GM12875 (cell line): ENCODE data around the gene LPAR1.

Experiments used
- H3K4me3 ChIP-seq: one replicate; pipeline ENCODE4 v1.5.1; 2011; ENCODE audit warnings: low read depth, low read length, control low read depth
- TF ChIP-seq, protein P1 (sequence below): IDR thresholded peaks from 2 replicates; pipeline ENCODE4 v1.5.1; 2011; ENCODE audit warnings: low read depth, mild to moderate bottlenecking, control low read depth, inconsistent platforms, low read length, moderate library complexity, borderline replicate concordance; ENCODE audit not compliant: insufficient read depth

LPAR1 gene

DNA sequence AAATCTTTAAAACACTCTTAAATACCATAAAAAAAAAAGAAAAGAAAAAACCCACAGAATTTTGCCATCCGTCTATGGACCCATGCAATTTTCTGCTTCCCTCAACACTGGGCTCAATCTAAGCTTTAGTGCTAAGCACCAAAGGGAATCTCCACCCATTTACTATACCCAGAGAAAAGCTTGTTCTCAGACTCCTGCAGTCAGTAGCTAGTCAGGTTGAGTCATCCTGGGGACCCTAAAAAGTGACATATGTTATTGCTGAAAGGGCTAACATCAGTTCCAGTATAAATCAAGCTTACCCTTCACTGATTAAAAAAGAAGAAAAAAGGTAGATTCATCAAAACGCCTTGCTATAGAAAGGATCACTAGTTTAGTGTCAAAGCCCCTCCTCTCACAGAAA lies 192.1 kb downstream of the LPAR1 start:
- H3K4me3 ChIP-seq = no peak overlapping the region
- TF ChIP-seq, protein P1, sequence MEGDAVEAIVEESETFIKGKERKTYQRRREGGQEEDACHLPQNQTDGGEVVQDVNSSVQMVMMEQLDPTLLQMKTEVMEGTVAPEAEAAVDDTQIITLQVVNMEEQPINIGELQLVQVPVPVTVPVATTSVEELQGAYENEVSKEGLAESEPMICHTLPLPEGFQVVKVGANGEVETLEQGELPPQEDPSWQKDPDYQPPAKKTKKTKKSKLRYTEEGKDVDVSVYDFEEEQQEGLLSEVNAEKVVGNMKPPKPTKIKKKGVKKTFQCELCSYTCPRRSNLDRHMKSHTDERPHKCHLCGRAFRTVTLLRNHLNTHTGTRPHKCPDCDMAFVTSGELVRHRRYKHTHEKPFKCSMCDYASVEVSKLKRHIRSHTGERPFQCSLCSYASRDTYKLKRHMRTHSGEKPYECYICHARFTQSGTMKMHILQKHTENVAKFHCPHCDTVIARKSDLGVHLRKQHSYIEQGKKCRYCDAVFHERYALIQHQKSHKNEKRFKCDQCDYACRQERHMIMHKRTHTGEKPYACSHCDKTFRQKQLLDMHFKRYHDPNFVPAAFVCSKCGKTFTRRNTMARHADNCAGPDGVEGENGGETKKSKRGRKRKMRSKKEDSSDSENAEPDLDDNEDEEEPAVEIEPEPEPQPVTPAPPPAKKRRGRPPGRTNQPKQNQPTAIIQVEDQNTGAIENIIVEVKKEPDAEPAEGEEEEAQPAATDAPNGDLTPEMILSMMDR = no peak

DNA sequence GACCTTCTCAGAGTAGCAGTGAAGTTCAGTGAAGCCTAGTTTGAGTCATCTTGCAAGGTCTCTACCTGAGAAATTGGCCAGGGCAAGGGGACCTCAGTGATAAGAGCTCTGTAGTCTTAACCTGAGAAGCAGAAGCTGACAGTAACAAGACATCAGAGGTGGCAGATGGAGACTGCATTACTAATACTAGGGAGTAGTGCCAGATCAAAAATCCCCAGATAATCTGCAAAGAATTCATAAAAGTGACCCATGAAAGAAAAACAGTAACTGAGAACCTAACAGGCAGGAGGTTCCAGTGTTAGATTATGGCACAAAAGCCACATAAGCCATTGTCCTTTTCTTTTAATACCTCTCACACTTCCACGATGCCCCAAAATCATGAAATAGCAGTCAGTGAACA lies 194.1 kb downstream of the LPAR1 start:
- TF ChIP-seq, protein P1 = no peak
- no peak overlapping the region for H3K4me3 ChIP-seq

DNA sequence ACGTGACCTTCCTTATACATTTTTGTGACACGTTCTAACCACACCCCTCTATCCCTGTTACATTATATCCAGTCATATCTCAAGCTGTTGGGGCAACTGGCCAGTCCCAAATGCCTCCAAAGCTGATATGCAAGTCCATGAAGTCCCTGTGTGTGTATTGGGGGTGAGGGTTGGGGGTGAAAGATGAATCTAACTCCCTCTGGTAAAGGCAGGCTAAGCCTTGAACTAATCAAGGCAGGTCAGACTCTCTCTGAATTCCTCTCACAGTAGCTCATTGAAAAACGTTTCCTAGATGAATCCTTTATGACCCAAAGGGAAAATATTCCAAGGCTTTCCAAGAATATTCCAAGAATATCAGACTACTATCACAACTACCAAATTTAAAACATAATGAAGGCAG lies 195.3 kb downstream of the LPAR1 start:
- TF ChIP-seq, protein P1 = no peak
- H3K4me3 ChIP-seq = no peak overlapping the region

DNA sequence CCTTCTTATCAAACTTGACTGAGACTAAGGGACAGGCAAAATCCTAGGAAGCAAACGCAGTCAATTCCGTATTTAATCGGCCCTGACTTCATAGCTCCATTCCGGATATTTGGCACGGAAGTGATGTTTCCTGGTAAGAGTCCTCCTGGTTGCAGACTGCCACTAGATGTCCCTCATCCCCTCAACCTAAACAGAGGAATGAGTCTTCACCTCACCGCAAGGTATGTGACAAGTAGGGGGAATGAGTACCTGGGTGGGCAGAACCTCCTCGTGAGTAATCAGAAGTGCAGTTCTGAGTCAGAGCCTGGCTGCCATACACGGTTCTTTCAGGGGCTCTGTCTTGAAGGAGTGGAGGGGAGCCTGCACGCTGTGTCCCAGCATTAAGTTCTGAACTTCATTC lies 196.1 kb downstream of the LPAR1 start:
- TF ChIP-seq, protein P1 = no peak
- H3K4me3 ChIP-seq = no peak overlapping the region

DNA sequence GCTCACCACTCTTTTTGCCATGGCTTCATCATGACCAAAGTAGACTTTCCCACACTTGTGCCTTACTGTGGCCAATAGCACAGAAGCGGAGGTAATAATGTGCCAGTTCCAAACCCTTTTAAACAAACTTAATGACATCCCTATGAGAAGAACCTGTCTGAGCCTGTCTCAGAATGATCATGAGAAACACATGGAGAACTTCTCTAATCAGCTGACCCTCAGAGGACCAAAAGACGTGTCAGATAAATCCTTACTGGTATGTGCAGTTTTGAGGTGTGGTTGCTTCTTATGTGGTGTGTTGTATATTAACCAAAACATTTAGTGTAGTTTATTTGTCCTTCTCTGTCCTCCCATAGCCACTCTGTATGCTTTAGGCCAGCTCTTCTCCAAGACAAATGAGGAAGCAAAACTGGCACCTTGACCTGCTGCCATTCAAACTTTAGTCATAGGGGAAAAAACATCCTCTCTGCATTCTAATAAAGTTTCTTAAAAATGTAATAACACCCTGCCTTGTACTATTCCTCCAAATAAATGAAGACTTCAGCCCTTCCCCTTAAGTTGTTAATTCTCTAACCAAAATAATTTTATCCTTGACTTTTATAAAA lies 200.8 kb downstream of the LPAR1 start:
- TF ChIP-seq, protein P1 = no peak
- H3K4me3 ChIP-seq = no peak overlapping the region

DNA sequence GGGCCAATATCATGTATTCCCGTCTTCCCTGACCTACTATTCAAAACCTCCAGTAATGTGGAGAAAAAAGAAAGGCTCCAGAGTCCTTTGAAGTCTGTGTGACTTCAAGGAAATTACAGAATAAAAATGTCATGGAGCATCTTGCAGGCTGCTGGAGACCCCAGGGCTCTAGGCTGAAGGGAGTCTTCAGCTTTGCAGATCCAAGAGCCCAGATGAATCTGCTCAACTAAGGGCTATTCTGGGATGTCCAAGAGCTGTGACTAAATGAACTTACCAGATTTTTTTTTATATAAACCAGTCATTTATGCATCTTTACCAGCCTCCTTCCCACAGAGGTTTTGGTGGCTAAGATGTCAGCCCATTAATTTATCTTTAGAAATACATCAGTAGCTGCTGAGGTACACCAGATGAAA lies 202.4 kb downstream of the LPAR1 start:
- TF ChIP-seq, protein P1 = no peak
- no peak overlapping the region for H3K4me3 ChIP-seq

DNA sequence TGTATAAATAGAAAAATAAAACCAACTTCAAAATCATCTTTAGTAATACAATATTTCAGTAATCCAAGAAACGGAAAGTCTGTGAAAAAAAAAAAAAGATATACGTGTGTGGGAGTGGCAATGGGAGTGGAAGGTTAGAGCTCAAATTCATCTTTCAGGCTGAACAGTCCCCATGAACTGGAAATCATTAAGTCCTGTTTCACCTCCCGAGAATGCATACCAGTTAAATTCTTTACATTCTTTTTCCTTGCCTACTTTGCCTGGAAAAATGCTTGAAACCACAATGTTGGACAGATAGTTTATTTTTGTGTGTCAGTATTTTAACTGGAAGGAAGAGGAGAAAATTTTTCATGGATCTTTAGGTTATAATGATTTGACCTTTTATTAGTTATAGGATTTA lies 202.9 kb downstream of the LPAR1 start:
- TF ChIP-seq, protein P1 = no peak
- H3K4me3 ChIP-seq = no peak overlapping the region
